Skin epidermis (tissue), 12 donors: Measurements from ENCODE around the gene SLC25A46.
A peak's percentile ranks its signal among the peaks of the same experiment; 100 is the strongest.
"Not testable (repeated sequence)": the region's sequence is repeated elsewhere in the genome, so short reads cannot be mapped to it uniquely, and the experiment has no call there.

ENCODE experiments used
- H3K27ac ChIP-seq, 21 experiments: fragments of 200-600 bp; sonication (generic) in 11 of 21; one replicate each; pipeline ENCODE4 v1.5.0; 2020; ENCODE audit warnings: mild to moderate bottlenecking in 3 of 21, inconsistent platforms in 2 of 21, moderate library complexity in 2 of 21
- H3K4me3 ChIP-seq, 7 experiments: fragments of 200-600 bp; sonication (generic) in 2 of 7; one replicate each; pipeline ENCODE4 v1.5.0; 2020; ENCODE audit warnings: inconsistent platforms in 2 of 7, mild to moderate bottlenecking in 2 of 7, moderate library complexity in 1 of 7

The SLC25A46 gene

DNA sequence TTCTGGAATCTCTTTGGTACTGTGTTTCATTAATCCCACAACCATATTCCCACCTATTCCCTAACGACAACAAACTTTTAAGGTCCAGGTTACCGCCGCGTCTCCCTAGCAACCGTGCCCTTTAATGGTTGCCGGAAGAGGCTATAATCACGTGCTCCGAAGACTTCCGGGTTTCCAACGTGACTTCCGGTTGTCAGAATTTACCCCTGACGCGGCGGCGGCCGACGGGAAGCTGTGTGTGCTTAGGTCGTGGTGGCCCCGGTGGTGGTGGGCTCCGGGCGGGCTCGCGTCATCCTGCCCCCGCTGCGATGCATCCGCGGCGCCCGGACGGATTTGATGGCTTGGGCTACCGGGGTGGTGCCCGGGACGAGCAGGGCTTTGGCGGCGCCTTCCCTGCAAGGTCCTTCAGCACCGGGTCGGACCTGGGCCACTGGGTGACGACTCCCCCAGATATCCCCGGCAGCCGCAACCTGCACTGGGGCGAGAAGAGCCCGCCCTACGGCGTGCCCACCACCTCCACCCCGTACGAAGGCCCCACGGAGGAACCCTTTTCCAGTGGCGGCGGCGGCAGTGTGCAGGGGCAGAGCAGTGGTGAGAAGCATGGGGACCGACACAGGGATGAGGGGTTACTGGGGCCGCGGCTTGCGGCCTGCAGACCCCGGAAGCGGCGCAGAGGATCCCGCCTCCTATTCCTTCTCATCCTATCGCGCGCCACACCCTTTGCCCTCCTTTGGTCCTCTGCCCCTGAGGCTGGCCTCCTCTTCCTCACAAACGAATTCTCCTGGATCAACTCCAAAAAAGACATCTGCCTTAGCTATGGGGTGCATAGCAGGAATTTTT lies at the start of gene SLC25A46:
Gene SLC25A46, plus strand, starts transcription at position 196 of the 840 bp plus-strand sequence. Its CDS starts 113 bp downstream, at position 309.
- Histone ChIP-seq H3K4me3 (peak within 1 kb of the TSS; percentile 63 to 99 (median 89)), H3K27ac (peak within 1 kb of the TSS; percentile 64 to 93 (median 92))

DNA sequence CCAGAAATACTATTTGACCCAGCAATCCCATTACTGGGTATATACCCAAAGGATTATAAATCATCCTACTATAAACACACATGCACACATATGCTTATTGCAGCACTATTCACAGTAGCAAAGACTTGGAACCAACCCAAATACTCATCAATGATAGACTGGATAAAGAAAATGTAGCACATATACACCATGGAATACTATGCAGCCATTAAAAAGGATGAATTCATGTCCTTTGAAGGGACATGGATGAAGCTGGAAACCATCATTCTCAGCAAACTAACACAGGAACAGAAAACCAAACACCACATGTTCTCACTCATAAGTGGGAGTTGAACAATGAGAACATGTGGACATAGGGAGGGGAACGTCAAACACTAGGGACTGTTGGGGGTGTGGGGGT lies 48.2 kb upstream of the SLC25A46 start:
- H3K27ac ChIP-seq, H3K4me3 ChIP-seq: not testable (repeated sequence)

DNA sequence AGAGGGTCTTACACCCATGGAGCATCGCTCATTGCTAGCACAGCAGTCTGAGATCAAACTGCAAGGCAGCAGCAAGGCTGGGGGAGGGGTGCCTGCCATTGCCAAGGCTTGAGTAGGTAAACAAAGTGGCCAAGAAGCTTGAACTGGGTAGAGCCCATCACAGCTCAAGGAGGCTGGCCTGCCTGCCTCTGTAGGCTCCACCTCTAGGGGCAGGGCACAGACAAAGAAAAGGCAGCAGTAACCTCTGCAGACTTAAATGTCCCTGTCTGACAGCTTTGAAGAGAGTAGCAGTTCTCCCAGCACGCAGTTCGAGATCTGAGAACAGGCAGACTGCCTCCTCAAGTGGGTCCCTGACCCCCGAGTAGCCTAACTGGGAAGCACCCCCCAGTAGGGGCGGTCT lies 46.1 kb upstream of the SLC25A46 start:
- not testable (repeated sequence) for H3K4me3 ChIP-seq, H3K27ac ChIP-seq

DNA sequence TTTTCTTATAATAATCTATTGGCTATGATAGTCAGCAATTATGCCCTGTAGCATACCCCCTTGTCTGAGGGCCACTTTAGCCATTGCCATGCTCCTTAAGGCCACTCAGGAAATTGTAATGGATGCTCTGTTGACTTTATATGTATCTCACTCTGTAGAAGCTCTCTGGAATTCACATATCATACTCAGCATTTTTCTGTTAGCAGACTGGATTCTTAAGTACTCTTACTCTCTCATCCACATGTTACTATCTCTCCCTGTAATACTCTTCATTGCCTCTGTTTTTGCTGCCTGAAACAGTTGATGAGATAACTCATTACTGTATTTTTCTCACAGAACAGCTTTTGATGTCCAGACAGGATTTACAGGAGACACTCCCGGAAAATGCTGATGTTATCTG lies 36.5 kb upstream of the SLC25A46 start:
- no peak overlapping the region for H3K4me3 ChIP-seq

DNA sequence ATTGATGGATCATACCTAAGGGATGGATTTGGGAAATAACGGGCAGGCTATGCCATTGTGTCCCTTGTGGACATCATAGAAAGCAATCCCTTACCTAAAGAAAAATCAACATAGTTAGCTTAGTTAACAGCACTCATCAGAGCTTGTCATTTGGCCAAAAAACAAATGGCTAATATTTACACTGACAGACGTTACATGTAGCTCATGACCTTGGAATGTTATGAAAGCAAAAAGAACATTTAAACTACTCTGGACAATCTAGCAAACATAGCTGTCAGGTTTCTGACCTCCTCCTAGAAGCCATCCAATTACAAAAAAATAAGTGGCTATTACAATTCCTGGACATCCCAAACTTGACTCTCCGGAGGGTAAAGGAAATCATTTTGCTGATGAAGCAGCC lies 36.1 kb upstream of the SLC25A46 start:
- H3K4me3 ChIP-seq, result no peak overlapping the region
- H3K27ac ChIP-seq, result no peak overlapping the region

More for the DNA sequence above, 36.5 kb upstream of the SLC25A46 start:
- H3K27ac ChIP-seq, result no peak overlapping the region

DNA sequence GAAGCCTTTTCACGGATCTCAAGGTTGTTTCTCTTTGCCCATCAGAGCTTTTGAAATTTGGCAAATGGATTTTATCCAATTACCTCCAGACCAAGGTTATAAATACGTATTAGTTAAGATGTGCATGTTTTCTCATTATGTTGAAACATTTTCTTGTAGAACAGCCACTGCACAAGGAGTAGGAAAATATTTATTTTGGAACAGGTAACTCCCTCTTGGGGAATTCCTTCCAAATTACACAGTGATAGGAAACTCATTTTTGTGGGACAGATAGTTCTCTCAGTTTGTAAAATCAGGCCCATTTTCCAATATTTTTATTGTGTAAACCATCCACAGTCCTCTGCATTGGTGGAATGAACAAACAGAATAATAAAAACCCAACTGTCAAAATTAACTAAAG lies 35.3 kb upstream of the SLC25A46 start:
- no peak overlapping the region for H3K27ac ChIP-seq
- no peak overlapping the region for H3K4me3 ChIP-seq

DNA sequence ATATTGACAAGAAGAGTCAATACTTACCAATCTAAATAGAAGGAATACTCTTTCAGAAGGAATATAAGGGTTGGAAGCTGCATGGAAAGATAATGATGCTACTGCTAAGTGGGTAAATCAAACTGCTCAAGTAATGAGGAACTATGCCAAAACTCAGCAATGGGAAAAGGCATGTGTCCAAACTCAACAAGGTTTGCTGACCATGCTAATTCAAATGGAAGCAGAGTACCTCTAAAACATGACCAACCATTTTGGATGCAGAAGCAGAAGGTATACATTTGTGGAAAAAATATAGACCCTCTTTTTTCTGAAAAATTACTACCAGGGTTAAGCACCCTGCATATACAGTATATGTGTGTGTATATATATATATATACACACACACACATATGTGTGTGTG lies 33.5 kb upstream of the SLC25A46 start:
- no peak overlapping the region for H3K27ac ChIP-seq
- no peak overlapping the region for H3K4me3 ChIP-seq

DNA sequence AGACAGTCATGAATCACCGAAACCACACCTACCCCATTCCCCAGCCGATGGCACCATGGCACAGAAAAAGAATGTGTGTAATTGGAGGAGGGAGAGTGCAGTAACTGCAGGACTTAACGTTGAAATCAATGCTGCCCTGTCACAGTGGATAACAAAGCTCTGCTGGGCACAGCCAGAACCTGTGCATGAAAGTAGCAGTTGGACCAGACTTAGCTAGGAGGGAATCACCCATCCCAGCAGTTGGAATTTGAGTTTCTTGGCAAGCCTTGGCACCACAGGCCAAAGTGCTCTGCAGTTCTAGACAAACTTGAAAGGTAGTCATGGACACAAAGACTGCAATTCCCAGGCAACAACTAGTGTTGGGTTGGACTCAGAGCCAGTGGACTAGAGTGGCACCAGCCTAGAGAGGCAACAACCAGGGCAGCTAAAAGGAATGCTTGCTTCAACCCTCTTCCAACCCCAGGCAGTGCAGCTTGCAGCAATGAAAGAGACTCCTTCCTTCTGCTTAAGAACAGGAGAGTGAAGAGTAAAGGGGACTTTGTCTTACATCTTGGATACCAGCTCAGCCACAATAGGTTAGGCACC lies 31.5 kb upstream of the SLC25A46 start:
- H3K27ac ChIP-seq, result no peak overlapping the region

DNA sequence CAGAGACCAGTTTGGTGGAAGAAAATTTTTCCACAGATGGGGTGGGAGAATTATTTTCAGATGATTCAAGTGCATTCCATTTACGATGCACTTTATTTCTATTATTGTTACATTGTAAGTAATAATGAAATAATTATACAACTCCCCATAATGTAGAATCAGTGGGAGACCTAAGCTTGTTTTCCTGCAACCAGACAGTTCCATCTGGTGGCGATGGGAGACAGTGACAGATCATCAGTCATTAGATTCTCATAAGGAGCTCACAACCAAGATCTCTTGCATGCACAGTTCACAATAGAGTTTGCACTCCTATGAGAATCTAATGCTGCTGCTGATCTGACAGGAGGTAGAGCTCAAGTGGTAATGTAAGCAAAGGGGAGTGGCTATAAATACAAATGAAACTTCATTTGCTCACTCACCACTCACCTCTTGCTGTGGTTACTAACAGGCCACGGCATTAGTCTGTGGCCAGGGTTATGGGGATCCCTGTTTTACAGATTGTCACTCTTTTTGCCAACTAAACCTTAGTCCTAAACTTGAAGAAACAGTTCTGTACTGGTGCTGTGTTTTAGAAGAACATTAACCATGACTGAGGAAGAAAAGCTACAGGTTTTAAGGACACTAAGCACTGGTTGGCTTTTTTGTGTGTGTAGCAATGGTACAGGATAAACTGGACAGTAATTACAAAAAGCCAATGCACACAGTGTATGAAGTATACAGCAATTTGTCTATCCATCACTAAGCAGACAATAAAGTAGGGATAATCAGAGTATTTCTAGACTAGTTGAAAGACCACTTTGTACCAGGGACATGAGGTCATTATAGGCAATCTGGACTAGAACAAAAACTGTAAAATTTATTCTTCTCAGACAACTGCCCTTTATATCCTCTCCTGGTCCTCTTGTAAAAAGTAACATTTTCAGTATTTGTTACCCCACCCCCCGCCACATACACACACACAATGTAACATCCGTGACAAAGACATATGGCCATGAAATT lies 22.3 kb upstream of the SLC25A46 start:
- no peak overlapping the region for H3K4me3 ChIP-seq
- no peak overlapping the region for H3K27ac ChIP-seq

More for the DNA sequence above, 31.5 kb upstream of the SLC25A46 start:
- H3K4me3 ChIP-seq, result no peak overlapping the region

DNA sequence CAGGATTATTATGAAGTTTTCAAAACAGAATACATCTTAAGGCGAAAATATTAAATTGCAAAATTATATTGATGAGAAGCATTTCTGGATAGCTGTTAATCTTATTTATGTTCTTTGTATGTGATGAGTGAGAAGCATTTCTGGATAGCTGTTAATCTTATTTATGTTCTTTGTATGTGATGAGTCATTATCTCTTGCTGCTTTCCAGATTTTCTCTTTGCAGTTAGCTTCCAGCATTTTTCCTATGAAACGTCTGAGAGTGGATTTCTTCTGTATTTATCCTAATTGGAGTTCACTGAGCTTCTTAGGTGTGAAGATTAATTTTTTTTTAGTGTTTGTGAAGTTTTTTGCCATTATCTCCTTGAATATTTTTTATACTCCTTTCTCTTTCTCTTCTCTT lies 20.5 kb upstream of the SLC25A46 start:
- Histone ChIP-seq H3K27ac (no peak overlapping the region), H3K4me3 (no peak overlapping the region)

DNA sequence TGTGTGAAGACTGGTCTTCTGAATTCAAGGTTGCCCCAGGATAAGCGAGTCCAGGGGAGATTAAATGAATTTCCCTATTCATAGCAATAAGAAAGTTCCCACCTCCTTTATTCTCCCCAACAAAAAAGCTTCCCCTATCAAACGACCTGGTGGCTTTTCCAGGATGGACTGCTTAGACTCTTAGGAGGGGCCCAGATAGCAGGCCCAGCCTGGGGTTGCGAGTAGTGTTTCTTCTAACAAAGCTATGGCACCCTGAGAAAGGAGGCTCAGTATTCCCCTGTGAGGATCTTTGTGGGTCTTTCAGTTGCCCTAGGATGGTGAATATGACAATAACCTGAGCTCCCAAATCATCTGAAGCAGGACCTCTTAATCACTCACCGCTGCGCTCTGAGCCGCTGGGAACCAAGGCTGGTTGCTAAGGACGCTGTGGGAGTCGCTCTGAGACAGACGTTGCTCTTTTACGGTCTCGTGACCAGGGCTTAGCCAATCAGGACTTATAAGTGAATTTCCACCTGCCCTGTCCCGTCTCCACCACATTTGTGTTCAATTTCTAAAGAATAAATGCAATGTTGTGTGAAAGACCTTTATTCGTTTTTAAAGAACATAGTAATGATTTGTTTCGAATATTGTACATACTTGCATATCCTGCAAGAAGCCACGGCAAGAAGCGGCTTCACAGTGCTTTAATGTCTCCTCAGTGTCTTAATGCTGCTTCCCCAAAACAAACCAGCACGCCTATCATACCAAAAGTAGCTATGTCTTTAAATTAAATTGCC lies 12.4 kb upstream of the SLC25A46 start, which contains the start of gene TMEM232:
Gene TMEM232, minus strand, starts transcription at position 423 of the 776 bp plus-strand sequence. CDS start 59,319 bp downstream, outside the sequence.
- no peak within 1 kb of the TSS for H3K27ac ChIP-seq
- H3K4me3 ChIP-seq, result peak within 1 kb of the TSS in 6 of 7 experiments; percentile 1 to 42 (median 24)

DNA sequence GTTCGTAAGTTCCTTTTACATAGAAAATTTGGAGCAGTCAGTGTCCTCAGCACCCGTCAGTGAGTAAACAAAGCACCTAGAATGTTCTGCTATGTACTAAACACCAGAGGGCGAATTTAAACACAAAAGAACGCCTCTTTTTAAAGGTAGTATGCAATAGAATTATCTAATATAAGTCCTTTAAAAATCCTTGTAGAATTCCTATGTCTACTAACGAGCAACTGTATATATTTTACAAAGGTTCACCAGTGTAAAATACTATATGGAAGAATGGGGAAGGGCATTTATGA lies 11.8 kb upstream of the SLC25A46 start:
- Histone ChIP-seq H3K4me3 (peak overlapping the region in 6 of 7 experiments; percentile 1 to 42 (median 24)), H3K27ac (no peak overlapping the region)

DNA sequence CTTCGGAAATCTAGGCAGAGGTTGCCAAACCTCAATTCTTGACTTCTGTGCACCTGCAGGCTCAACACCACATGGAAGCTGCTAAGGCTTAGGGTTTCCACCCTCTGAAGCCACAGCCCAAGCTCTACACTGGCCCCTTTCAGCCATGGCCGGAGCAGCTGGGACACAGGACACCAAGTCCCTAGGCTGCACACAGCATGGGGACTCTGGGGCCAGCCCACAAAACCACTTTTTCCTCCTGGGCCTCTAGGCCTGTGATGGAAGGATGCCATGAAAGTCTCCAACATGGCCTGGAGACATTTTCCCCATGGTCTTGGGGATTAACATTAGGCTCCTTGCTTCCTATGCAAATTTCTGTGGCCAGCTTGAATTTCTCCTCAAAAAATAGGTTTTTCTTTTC lies 7.3 kb upstream of the SLC25A46 start:
- not testable (repeated sequence) for H3K4me3 ChIP-seq, H3K27ac ChIP-seq

DNA sequence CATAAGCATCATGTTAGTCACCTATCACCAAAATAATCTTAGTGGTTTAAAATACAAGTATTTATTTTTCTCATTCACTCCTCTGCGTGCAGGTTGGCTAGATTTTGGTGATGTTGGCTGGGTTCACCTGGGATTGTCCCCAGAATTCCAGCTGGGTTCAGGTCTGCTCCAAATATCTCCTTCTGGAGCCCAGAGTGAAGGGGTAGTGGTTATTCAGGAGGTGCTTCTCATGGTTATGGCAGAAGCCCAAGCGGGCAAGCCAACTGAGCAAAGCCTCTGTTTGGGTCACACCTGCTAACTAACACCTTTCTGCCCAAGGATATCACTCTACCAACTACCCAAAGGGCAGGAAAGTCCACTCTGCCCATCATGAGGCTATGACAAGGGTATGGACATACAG lies 4.7 kb upstream of the SLC25A46 start:
- H3K27ac ChIP-seq, result no peak overlapping the region
- no peak overlapping the region for H3K4me3 ChIP-seq

DNA sequence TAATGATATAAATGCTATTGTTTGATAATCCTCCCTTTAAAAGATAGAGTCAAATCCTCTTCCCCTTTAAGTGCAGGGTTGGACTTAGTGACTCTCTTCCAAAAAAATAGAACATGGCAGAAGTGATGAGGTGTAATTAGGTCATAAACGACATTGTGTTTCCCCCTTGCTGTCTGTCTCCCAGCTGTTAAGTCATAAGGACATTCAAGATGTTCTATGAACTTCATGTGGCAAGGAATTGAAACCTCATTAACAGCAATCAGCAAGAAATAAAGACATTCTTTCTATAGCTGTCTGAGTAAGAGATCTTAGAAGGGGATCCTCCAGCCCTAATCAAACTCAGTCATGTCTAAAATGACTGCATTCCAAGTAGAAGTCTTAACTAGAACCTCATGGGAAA lies 3.3 kb upstream of the SLC25A46 start:
- Histone ChIP-seq H3K4me3 (no peak overlapping the region), H3K27ac (no peak overlapping the region)

DNA sequence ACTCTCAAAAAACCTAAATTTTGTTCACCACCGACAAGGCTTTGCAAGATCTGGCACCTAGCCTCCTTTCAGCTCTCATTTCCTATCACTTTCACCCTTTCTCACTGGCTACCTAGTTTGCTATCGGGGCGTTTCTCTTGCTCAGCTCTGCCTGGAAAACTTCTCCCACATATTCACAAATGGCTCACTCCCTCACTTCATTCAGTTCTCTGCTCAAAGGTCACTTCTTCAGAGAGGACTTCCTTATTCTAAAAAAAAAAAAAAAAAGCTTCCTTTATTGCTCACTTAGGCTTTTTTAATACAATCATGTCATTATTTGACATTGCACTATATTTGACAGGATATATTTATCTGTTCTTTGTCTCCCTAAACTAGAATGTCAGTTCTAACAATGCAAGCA lies 2.1 kb upstream of the SLC25A46 start:
- H3K27ac ChIP-seq, result no peak overlapping the region

DNA sequence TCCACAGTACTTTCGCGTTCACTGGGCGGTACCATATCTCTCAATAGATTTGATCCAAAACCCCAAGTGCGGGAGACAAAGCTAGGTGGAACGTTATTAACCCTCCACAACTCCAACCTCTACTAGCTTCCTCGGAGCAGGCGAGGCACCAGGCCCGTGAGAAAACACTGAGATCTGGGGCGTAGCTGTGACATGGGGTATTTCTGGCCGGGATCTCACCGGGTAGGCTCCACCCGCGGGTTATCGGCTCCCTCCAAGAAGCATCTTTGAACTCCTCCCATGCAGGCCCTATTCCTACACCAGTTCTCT lies 350 bp upstream of the SLC25A46 start:
- H3K27ac ChIP-seq, result peak overlapping the region in 20 of 21 experiments; percentile 49 to 93 (median 92)
- H3K4me3 ChIP-seq, result peak overlapping the region; percentile 63 to 99 (median 89)

More for the DNA sequence above, 2.1 kb upstream of the SLC25A46 start:
- no peak overlapping the region for H3K4me3 ChIP-seq

DNA sequence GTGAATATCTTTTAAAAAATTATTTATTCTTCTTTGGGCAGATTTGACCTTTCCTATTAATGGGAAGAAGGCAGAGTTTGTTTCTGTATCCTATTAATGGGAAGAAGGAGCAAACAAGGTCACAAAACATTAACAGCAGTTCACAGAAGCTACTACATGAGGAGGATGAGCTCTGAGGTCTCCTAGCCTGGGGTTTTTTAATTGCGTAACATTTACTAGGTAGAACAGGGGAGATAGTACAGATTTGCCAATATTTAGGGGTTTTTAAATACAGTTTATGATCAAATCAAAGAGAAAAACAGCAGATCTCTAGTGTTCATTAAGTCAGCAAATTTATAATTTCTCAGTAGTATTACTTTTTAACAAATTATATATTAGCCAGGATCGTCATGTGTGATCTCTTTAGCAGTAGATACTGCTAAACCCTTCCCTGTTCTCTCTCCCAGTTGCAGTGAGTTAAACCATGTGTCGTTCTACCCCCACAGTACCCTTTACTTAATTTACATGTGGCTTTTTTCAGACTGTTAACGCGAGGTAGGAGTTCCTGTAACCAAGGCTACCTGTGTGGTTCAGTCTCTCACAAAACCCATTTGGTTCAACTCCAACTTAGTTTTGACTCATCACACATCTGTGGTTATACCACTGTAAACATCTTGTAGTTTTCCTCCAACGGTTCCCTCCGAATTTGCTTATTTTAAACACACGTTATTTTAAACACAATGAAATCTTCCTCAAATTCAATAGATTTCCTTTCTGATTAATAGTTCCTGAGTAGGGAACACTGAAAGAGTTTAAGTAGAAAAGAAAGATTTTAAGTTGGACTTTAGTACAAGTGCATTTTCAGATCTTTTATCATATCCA lies 13.3 kb downstream of the SLC25A46 start:
- H3K27ac ChIP-seq, result peak overlapping the region in 2 of 21 experiments; percentile 4 to 10
- H3K4me3 ChIP-seq, result no peak overlapping the region

DNA sequence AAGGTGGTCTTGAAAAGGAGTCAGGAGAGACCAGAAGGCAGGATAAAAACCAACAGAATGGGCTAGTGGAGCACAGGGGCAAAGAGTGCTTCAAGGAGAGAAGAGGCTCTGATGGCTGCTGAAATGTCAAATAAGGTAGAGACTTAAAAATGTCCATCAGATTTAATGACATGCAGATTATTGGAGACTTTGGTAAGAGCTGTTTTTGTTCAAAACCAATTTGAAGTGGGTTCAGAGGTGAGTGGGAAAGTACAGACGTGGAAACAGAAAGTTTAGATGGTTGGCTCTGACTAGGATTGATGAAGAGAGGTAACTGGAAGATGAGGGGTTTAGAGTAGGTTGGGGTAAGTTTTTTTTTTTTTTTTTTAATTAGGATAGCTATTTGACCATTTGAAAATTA lies 14.1 kb downstream of the SLC25A46 start:
- Histone ChIP-seq H3K27ac (peak overlapping the region in 3 of 21 experiments; percentile 4 to 34 (median 10)), H3K4me3 (no peak overlapping the region)
